Tibial nerve (tissue), 4 donors: ENCODE data around the gene ATG14. TPM values are rescaled to one million over a fixed set of nuclear protein-coding genes. Genes with fewer than 3 reads are reported as not detected.
A peak's percentile ranks its signal among the peaks of the same experiment; 100 is the strongest.

Experiments used
- DNase-seq, 2 donors: peaks; one replicate each; pipeline ENCODE4 v3.0.0-alpha.2; 2019; ENCODE audit warnings: low spot score in 2 of 2
- H3K27ac ChIP-seq, 4 donors: fragments of 200-600 bp; sonication (generic) in 3 of 4; one replicate each; pipeline ENCODE4 v1.5.1; 2017 to 2019; ENCODE audit warnings: mild to moderate bottlenecking in 1 of 4
- H3K27me3 ChIP-seq, 2 donors: fragments of 200-600 bp; sonication (generic) in 1 of 2; one replicate each; pipeline versions ENCODE4 v1.5.1 to v1.6.0; 2017 to 2019
- H3K36me3 ChIP-seq, 3 donors: fragments of 200-600 bp; sonication (generic); one replicate each; pipeline ENCODE4 v1.5.1; 2018 to 2019
- H3K4me1 ChIP-seq, 4 donors: fragments of 200-600 bp; sonication (generic) in 3 of 4; one replicate each; pipeline ENCODE4 v1.5.1; 2017 to 2019
- H3K4me3 ChIP-seq, 4 donors: fragments of 200-600 bp; sonication (generic) in 3 of 4; one replicate each; pipeline ENCODE4 v1.5.1; 2017 to 2019; ENCODE audit warnings: mild to moderate bottlenecking in 1 of 4, moderate library complexity in 1 of 4
- H3K9me3 ChIP-seq, 4 donors: fragments of 200-600 bp; sonication (generic) in 3 of 4; one replicate each; pipeline ENCODE4 v1.5.1; 2017 to 2019
- EP300 ChIP-seq, 2 donors: sonication (generic); formaldehyde crosslinking; IDR thresholded peaks; one replicate each; pipeline ENCODE4 v1.6.1; 2017; ENCODE audit warnings: antibody characterized with exemption in 2 of 2, mild to moderate bottlenecking in 1 of 2
- POLR2A ChIP-seq, 2 donors: fragments of 450-650 bp; IDR thresholded peaks; one replicate each; pipeline ENCODE4 v1.6.1; 2017; ENCODE audit warnings: antibody characterized with exemption in 2 of 2, mild to moderate bottlenecking in 2 of 2, moderate library complexity in 2 of 2
- WGBS, 2 donors: methylation state at CpG; one replicate each; pipeline ENCODE4 v1.1.5; 2018; 5-methylcytosine and 5-hydroxymethylcytosine counted together
- total RNA-seq, 4 donors: library from RNA; depleted of rRNA; stranded (reverse); fragments of >200 nt; gene quantifications; one replicate each; pipeline ENCODE4 v1.1.0, GENCODE V29; 2016
- TF ChIP-seq, protein P1 (sequence below), 5 experiments: fragments of 200-600 bp in 3 of 5; fragments of 450-650 bp in 2 of 5; sonication (generic) in 3 of 5; IDR thresholded peaks; one replicate each; pipeline ENCODE4 v1.5.1; 2016 to 2019; ENCODE audit warnings: antibody characterized with exemption in 5 of 5, mild to moderate bottlenecking in 3 of 5, moderate library complexity in 2 of 5

Gene ATG14
- total RNA-seq, 4 donors from 2014 or later = 10.8 to 18.4 (median 14.7) TPM

- no peaks in the 10 kb centered on the region for H3K36me3 ChIP-seq
- H3K27ac ChIP-seq = no peak overlapping the region
- H3K9me3 ChIP-seq = no peaks in the 10 kb centered on the region
- DNase-seq = no peak
- H3K27me3 ChIP-seq = no peaks in the 10 kb centered on the region
- peaks cover 0 to 22% (median 6%) of the 10 kb centered on the region in 4 donors for H3K4me1 ChIP-seq
- TF ChIP-seq POLR2A (IDR thresholded peaks at IDR 0.05) (no peak), EP300 (IDR thresholded peaks at IDR 0.05) (no peak)
- TF ChIP-seq, protein P1, sequence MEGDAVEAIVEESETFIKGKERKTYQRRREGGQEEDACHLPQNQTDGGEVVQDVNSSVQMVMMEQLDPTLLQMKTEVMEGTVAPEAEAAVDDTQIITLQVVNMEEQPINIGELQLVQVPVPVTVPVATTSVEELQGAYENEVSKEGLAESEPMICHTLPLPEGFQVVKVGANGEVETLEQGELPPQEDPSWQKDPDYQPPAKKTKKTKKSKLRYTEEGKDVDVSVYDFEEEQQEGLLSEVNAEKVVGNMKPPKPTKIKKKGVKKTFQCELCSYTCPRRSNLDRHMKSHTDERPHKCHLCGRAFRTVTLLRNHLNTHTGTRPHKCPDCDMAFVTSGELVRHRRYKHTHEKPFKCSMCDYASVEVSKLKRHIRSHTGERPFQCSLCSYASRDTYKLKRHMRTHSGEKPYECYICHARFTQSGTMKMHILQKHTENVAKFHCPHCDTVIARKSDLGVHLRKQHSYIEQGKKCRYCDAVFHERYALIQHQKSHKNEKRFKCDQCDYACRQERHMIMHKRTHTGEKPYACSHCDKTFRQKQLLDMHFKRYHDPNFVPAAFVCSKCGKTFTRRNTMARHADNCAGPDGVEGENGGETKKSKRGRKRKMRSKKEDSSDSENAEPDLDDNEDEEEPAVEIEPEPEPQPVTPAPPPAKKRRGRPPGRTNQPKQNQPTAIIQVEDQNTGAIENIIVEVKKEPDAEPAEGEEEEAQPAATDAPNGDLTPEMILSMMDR (IDR thresholded peaks at IDR 0.05) = no peak
- WGBS, 2 donors = 62 to 94% methylated on average over 2 of the region's 2 CpGs
- H3K4me3 ChIP-seq = no peak overlapping the region
These were observed 71.9 kb downstream of the ATG14 start for GRCh38 chr14:55339770-55340169.

DNA sequence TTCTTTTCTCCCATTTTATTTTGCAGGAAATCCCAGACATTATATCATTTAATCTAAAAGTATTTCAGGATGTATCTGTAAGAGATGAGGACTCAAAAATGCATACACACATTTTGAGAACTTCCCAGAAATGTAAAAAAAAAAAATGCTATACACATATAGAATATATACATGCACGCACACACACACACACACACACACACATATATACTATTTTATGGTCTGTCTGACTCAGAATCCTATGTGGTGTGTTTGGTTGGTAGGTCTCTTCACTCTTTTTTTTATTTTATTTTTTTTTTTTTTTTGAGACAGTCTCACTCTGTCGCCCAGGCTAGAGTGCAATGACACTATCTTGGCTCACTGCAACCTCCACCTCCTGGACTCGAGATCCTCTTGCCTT, 74.9 kb downstream of the ATG14 start:
- WGBS, 2 donors = 75 to 91% methylated on average over 3 of the region's 3 CpGs
- H3K36me3 ChIP-seq = no peaks in the 10 kb centered on the region
- TF ChIP-seq, protein P1 (IDR thresholded peaks at IDR 0.05) = no peak
- TF ChIP-seq POLR2A (IDR thresholded peaks at IDR 0.05) (no peak), EP300 (IDR thresholded peaks at IDR 0.05) (no peak)
- no peak overlapping the region for H3K27ac ChIP-seq
- no peaks in the 10 kb centered on the region for H3K27me3 ChIP-seq
- H3K9me3 ChIP-seq = no peaks in the 10 kb centered on the region
- no peak for DNase-seq
- peaks cover 0 to 37% (median 16%) of the 10 kb centered on the region in 4 donors for H3K4me1 ChIP-seq
- H3K4me3 ChIP-seq = no peak overlapping the region

DNA sequence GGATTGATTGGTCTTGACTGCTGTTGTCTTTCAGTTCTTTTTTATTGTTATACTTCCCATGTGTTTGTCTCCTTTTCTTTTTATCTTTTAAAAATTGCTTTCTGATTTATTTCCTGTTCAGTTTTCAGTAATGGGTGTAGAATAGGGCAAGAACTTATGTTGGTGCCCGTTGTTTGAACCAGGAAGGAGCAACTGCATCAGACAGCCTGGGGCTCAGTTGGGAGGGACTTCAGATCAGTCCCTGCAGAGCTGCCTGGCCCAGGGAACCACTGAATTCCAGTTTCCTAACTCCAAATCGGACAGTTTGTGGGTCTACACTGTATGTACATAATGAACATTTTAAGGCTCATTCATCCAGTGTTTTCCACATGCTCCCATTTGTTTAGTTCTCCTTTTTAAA, 75.5 kb downstream of the ATG14 start:
- WGBS, 2 donors = 32 to 35% methylated on average over 2 of the region's 2 CpGs
- no peak for DNase-seq
- Histone ChIP-seq H3K4me3 (no peak overlapping the region), H3K4me1 (peaks cover 0 to 35% (median 16%) of the 10 kb centered on the region in 4 donors), H3K9me3 (no peaks in the 10 kb centered on the region), H3K27me3 (no peaks in the 10 kb centered on the region), H3K27ac (no peak overlapping the region), H3K36me3 (no peaks in the 10 kb centered on the region)
- TF ChIP-seq POLR2A (IDR thresholded peaks at IDR 0.05) = no peak
- no peak for TF ChIP-seq EP300 (IDR thresholded peaks at IDR 0.05)
- TF ChIP-seq, protein P1 (IDR thresholded peaks at IDR 0.05) = no peak

- no peaks in the 10 kb centered on the region for H3K27me3 ChIP-seq
- no peak for DNase-seq
- H3K27ac ChIP-seq = peak overlapping the region in 3 of 4 donors; percentile 7 to 65 (median 36)
- TF ChIP-seq, protein P1 (IDR thresholded peaks at IDR 0.05) = no peak
- TF ChIP-seq EP300 (IDR thresholded peaks at IDR 0.05) = no peak
- TF ChIP-seq POLR2A (IDR thresholded peaks at IDR 0.05) = no peak
- H3K36me3 ChIP-seq = no peaks in the 10 kb centered on the region
- H3K9me3 ChIP-seq = no peaks in the 10 kb centered on the region
- H3K4me3 ChIP-seq = no peak overlapping the region
- peaks cover 0 to 47% (median 15%) of the 10 kb centered on the region in 4 donors for H3K4me1 ChIP-seq
- WGBS, 2 donors = 68 to 69% methylated on average over 4 of the region's 4 CpGs
These were observed 77.7 kb downstream of the ATG14 start for GRCh38 chr14:55333711-55334485.
